GM21619 (cell line): ENCODE results near the gene PDZRN3.

Experiments used
- ATAC-seq: cut with Tn5 transposase; IDR thresholded peaks from one replicate; pipeline ENCODE4 v1.9.1; 2021; ENCODE audit not compliant: unreplicated experiment

The PDZRN3 gene

DNA sequence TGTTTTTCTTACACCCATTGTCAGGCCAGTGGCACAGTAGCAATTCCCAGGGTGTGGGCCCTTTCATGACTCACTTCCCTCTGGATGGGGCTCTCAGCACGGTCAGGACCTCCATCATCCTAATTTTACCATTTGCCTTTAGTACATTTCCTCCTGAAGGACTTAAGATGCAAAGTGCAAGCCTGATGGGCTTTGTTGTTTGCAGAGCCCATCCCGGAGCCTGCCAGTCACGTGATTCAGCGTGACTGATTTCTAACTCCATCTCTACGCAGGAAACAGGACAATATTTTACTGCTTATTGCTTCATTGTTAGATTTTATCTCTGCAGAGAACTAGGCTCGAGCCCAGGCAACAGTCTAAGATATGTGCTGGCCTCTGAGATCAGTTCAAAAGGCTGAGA is 223.7 kb downstream of the PDZRN3 start:
- no peak for ATAC-seq

DNA sequence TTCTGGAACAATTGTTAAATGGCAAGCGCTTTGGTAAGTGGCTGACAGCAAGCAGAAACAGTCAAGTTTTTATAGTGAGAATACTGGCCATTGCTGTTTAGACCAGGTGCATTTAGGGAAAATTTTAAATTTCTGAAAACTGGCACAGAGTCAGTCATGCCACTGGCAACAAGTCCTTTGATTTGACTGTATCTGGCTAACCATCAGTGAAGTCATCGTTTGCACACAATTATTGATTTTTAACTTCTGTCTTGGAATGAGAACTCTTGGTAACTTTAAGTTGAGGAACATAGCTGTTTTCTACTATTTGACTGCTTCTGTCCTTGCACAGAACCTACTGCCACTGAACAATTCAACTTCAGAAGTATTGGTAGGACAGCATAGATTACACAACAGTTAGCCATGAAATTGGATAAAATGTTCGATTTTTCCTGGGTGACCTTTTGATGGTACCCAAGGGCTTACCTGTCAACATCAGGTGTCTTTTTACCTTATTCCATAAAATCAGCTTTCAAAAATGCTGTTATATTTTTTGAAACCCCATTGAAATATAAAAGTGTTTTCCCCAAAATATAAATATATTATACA is 225.0 kb downstream of the PDZRN3 start:
- ATAC-seq = no peak

DNA sequence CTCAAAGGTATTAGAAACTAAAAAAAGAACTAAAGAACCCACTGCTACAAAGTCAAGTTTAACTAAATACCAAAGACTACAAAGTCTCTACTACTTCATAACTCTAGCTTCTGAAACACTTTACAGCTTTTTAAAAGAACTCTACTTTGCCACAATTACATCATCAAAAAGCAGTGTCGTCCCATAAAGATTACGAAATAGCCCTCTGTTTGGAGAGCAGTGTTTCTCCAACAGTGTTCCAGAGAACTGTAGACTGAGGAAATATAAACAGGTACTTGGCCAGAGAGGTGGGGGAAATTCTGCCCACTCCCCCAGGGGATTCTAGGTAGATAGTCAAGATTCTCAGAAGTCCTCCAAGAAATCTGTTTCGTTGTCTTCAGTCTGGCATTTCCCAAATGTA is 225.6 kb downstream of the PDZRN3 start:
- ATAC-seq = no peak

DNA sequence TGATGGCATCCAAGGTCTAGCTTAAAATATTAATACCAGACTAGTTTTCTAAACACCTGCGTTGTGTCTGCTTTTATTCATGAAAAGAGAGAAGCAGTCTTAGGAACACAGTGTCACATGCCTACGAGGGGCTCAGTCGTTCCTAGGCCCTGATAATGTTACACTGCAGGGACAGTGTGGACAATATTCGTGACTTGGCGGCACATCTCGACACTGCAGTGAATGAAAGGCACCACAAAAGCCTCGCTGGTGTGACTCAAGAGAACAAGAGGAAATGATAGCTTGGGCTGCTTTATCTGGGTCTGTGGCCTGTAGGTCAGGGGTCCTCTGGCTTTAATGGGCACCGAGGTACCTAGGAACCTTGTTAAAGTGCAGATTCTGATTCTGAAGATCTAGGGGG is 226.7 kb downstream of the PDZRN3 start:
- no peak for ATAC-seq

DNA sequence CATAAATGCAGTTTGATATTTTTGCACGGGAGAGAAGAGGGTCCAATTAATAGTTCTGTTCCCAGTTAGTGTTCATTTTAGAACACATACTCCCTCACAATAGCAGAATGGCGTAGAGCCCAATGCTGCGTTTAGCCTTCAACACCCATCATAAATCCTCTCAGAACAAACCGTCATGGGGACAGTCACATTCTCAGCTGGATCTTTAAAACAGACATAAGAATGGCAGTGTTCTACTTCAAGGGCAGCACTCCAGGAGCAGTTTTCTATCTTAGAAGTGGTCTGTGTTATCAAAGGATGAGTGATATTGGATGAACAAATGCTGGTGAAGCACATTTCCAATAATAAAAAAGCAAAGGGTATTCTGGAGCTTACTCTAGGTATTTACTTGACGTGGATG is 230.5 kb downstream of the PDZRN3 start:
- no peak for ATAC-seq

DNA sequence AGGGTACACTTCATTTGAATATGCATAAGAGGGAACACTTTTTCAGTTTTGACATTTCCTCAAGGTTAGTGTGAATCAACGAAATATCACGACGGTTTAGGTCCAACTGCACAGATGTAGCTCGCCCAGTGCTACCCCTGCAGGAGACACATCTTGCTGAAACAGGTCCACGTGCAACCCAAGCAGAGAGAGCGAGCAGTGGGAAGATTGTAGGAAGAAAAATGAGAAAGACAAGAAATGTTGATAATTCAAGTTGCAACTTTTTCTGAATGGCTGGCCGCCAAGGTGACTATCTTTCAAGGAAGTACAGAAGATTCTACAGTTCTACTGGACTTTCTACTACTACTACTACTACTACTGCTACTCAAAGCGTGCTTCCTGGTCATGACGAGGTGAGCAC is 231.7 kb downstream of the PDZRN3 start:
- ATAC-seq = no peak

DNA sequence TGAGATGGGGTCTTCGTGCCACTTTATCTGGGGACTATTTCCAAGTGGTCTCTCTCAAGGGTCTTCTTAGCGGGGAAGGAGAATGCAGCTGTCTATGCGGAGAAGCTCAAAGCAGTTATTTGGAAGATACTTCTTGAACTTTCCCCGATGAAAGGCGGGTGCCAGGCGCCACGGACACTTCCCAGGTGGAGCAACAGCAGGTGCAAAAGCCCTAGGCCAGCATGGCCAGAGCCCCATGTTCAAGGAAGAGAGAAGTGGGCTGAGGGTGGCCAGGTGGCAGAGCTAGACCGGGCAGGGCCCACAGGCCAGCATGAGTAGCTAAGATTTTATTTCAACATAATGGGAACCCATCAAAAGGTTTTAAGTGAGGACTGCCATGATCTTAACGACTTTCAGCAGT is 232.8 kb downstream of the PDZRN3 start:
- no peak for ATAC-seq

DNA sequence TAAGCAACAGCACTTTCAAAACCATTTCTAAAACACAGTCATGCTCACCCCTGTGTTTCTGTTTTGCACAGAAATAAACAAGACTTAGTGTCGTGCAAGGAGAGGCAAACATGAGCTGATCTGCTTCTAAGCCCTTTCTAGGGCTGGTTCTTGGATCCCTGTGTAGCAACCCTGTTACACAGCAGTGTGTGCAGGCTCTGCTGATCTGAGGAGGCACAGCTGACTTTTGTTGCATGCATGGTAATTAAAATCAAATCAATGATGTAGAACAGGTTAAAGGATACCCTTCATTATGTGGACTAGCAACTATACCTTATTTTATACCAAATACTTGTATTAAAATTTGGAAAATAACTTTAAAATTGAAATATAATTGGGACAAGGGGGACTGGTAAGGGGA is 234.8 kb downstream of the PDZRN3 start:
- no peak for ATAC-seq

DNA sequence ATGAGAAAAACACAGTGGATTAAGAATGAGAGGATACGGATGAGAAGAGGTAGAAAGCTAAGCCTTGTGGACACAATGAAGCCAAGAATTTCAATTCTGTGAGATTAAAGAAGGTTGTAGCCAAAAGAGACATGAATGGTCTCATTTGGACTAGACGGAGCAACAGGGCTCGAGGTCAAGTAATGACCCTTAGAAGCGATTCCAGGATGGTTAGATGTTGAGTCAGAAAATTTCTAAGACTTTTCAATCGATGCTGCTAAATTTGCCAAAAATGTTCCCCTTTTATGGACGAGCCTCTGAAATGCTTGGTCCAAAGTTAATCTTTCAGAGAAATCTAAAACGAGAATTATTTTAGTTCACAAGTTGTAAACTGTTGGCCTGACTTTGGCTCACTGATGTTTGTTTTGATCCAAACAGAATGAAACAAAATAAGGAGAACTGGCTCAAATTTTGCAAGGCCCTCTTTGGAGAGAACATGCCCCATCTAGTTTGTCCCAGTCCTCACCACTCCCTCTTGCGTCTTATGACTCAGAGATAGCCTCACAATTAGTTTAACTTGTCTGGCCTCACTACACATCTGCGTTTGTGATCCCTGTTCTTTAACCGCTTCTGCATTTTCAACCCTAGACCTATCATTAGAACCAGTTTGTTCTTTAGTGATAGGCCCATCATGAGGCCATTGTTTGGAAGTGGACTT is 235.5 kb downstream of the PDZRN3 start:
- ATAC-seq = no peak

DNA sequence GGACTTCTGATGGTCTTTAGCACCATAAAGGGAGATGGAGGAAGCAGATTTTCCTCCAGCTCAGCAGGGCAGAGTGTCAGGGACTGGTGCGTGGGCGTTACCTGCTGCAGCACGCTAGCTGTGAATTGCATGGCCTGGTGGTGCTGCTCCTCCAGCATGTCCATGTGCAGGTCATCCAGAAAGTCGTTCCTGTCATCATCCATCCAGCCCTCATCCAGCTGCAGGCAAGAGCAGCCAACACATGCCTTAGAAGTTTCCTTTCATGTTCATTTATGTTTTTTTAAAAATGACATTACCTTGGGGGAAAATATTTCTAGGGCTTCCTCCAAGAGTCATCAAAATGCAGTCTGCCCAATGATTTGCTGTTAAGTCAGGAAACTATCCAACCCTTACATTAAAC is 239.2 kb downstream of the PDZRN3 start:
- ATAC-seq = no peak

DNA sequence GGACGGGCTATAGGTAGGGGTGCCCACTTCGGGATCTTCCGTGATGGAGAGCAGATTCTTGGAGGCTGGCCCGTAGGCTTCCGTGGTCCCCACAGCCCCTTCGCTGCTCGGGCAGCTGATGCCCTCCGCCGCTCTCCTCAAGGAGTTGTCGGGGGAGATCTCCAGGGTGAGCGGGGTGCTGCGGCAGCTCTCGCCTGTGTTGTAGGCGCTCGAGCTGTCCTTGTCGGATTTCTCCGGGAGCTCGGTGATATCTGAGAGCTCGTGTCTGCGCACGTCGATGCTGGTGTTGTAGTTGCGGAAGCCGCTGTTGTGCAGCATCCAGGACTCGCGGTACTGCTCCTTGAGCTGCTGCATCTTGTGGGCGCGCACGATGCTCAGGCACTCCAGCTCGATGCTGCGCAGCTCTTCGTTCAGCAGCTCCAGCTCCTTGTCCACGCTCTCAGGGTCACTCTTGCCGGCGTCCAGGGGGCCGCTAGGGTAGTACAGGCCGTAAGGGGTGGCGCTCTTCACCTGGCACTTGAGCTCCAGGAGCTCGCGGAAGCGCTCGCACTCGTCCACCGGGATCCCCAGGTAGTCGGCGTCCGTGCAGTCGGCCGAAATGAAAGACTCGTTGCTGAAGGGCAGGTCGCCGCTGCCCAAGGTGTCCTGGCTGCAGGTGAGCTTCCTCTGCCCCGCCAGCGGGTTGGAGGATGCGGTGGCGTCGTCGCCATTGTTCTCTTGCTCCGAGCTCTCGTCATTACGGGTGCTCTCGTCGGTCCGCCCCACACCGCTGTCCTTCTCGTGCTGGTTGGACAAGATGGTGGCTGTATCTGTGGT is 240.4 kb downstream of the PDZRN3 start:
- ATAC-seq = no peak

DNA sequence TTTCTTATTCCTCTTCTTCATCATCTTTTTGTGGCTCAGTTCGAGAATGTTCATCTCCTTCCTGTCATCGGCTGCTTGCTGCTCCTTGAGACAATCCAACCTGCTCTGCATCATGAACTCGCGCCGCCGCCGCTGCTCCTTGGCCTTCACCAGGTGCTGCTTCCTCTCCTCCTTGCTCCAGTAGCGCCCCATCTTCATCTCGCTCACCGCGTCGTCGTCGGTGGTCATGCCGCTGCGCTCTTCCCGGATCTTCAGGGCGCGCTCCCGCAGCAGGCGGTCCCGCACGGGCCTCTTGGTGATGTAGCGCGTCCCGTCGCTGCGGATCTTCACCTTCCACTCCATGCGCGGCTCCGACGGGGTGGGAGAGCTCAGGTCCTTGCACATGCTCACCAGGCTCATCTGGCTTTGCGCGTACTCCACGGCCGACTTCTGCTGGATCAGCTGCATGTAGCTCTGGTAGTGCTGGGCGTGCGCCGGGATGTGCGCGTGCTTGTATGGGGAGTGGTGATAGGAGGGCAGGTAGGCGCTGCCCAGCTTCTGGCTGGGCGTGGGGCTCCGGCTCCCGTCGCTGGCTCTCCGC is 241.2 kb downstream of the PDZRN3 start:
- ATAC-seq = no peak

DNA sequence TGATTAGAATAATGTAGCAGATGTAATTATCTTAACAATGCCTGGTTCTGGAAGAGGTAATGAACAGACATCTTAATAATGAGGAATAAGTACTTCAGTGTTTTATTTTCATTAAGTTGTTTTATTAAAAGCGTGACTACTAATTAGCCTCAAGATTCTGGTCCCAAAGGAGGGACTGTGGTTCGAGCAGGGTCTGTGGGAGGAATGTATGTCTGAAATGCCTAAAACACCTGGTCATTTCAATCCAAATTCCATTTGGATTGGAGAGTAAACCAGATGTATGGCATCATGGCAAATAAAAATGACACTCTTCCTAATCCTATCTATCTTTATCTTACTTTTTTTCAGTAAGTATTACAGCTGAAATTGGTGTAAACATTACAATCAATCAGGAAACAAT is 243.2 kb downstream of the PDZRN3 start:
- ATAC-seq = no peak

DNA sequence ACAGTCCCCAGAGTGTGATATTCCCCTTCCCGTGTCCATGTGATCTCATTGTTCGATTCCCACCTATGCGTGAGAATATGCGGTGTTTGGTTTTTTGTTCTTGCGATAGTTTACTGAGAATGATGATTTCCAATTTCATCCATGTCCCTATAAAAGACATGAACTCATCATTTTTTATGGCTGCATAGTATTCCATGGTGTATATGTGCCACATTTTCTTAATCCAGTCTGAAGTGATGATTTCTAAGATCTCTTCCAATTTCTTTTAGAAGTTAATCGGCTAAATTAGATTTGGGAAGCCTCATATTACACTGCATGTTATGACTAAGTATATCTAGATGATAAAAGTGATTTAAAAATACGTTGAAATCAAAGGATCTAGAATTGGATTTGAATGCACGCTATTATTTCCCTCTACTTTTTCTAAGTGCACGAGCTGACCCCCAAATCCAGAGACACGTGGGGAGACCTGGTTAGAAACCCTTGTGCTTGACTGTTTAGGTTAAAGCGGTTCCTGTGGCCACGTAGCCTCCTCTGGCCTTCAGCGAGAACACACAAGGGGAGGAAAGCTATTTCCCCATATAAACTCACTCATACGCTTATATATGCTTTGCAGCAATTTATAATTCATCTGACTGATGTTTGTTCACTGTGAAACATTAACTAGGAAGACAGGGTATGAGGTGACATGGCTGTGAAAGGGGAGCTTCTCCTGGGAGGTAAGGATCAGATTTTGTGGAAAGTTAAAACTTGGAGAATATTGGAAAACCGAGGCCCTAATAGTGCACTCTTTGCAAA is 243.8 kb downstream of the PDZRN3 start:
- no peak for ATAC-seq

DNA sequence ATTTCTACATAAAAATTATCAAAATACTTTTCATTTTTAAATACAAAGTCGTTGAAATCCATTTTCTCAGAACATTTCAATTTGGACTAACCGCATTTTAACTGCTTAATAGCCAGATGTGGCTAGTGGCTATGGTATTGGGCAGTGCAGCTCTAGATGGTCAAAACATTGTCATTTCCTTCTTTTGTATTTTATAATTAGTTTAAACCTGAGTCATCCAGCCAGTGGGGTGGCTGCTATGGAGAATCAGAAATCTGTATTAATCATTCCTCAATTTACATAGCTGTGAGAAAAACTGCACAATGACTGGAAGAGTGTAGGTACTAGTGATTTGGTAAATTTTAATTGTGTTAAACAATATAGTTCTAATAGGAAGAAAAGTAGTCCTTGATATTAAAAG is 245.3 kb downstream of the PDZRN3 start:
- no peak for ATAC-seq

DNA sequence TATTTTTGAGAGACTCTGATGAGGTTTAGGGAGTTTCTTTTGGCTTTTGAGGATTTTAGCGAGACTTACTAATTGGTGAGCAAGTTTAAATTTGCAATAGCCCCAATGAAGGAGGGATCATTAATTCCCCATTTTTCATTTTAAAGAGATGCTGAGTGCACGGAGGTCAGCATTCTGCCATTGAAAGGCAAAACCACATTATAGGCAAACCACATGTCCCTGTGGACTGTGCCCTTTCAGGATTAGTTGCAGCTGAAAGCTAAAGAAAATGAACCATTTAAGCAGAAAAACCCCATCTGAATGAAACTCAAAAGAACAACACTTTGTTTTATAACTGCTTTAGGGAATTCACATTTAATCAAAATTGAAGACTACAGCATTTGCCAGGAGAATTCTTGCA is 246.5 kb downstream of the PDZRN3 start:
- no peak for ATAC-seq

DNA sequence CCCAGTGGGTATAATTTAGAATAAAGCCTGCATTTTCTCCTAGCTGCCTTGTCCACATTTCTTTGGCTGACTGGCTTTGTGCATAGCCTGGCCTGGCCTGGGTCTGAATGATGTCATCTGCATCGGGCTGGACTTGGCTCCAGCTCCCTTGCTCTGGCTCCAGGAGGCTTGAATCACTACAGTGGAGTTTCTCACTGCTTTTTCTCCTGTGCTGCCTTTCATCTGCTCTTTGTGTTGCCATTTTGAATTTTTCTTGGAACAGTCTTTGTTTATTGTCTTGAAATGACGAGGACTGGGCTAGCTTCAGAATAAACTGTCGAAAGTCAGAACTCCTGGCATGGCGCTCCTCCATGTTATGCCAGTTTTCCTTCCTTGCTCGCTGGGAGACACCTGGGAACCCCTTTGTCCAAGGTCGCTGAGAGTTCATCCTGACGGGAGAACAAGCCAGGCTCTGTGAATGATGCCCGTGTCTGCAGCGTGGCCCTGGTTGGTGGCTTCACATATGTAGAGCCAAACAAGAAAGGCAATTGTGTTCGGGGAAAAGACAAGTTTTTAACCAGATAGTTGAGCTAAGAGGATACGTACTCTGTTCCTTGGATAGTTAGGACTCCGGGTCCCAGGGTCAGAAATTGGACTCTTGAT is 258.9 kb downstream of the PDZRN3 start:
- no peak for ATAC-seq

DNA sequence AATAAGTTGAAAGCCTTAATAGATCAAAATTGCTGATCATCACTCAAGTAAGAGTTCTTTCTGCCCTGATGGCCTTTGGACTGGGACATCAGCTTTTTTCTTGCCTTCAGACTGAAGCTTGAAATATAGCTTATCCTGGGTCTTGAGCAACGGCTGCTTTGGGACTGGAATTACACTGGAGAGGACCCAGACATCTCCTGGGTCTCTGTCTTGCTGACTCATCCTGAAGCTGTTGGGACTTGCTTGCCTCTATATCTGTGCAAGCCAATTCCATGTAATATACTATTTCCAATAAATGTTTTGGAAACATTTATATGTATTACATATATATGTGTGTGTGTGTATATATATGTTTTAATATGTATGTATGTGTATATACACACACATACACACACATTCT is 260.2 kb downstream of the PDZRN3 start:
- no peak for ATAC-seq

DNA sequence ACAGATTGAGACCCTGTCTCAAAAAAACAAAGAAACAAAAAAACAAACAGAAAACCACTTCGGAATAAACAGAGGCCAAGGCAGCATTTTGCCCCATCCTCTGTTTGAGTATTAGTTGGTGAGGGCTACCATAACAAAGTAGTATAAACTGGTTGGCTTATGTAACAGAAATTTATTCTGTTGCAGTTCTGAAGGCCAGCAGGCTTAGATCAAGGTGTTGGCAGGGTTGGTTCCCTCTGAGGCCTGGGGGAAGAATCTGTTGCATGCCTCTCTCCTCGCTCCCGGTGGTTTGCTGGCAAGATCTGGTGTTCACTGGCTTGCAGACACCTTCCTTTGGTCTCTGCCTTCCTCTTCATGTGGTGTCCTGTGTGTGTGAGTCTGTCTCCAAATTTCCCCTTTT is 261.6 kb downstream of the PDZRN3 start:
- no peak for ATAC-seq

DNA sequence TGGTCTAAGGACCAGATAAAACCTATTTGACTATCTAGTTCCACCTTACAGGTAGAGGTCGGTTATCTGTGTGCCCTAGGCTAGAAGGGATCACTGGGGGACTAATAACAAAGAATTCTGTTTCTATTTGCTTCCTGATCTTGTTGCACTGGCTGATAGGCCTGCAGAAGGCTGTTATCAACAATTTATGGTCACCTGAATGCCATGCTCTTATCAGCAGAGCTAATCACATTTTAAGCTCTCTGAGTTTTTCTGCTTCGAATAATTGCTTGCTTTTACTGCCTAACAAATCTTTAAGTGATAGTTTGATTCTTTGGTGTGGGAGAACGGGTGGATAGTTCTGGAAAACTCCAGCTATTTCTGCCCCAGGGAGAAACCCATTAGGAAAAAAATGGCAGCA is 263.1 kb downstream of the PDZRN3 start:
- ATAC-seq = no peak
